Measurements from ENCODE around the gene KRT26.

Gene KRT26

DNA sequence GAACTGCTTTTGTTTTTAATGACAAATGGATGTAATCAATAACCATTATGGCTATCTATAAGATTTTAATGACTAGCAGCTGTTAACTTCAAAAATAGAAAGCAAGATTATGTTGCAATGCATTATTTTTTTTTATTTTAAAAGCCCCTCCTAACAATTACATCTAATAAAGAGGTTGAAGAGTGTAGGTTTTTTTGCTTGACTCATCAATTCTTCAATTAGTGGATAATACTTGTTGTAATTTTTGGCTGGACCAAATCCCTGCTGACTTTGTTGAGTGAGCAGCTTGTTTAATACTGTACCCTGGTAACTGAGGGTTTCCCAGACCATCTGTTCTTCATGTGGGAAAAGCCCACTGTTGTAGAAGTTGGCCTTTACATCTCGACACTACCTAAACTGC is 41.0 kb downstream of the KRT26 start:
- DNase-seq (ENCODE audit: low read depth in 2 of 2) = no peak

DNA sequence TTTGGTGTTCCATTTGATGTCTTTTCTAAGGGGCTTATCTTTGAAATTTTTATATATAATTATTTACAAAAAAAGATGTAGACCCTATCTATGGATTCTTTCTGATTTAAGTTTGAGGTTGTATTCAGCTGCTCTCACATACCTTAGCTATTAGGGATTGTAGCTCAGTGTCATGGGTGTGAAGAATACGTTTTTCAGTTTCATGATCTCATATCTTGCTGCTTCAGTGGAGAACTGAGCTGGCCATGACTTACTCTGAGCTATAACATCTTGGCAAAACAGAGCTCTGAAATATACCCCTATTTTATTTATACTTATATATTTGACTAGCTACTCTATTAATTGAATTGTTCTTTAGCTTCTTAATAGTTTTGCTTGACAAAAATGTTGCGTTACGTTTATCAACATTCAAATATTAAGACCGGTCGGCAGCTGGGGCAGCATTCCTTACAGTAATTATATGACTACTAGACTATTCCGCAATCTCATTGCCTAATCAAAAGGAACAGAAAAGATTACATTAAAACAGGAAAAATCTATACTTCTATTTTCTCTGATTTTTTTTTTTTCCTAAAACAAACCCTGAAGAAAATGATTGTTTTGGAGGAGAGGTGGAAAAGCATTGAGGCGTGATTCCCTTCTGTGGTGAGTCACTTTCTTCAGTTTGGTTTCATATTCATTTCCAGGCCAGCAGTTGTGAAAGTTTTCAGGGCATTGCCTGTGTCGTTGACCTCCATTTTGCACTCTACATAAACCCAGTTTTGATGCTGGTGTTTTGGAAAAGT is 44.4 kb downstream of the KRT26 start:
- DNase-seq (ENCODE audit: low read depth in 2 of 2) = no peak

DNA sequence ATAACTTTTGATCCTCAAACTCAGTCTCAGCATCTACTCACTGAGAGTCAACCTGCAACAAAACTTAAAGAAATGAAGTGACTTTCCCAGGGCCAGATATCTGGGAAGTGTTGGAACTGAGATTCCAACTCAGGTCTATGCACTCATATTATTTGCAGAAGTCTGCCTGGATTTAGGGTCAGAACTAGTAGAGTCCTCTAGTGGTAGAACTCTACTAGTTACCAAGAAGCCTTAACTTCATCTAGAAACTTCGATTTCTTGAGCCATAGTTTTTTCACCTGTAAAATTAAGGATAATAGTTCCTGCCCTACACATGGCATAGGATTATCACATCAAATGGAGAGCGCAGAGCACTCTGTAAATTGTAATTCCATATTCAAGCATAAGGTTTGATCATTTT is 45.1 kb downstream of the KRT26 start:
- no peak for DNase-seq (ENCODE audit: low read depth in 2 of 2)

DNA sequence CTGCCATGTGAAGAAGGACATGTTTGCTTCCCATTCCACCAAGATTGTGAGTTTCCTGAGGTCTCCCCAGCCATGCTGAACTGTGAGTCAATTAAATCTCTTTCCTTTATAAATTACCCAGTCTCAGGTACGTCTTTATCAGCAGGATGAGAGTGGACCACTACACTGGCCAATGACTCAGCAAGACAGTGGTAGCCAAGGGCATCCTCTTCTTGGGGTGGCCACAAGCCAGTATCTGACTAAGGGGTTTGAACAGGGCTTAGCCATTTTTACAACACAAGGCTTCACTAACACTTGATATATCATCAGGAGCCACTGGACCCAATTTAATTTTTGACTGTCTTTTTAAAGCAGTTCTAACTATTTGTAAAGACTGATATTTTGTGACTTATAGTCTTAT is 47.3 kb downstream of the KRT26 start:
- no peak for DNase-seq (ENCODE audit: low read depth in 2 of 2)

DNA sequence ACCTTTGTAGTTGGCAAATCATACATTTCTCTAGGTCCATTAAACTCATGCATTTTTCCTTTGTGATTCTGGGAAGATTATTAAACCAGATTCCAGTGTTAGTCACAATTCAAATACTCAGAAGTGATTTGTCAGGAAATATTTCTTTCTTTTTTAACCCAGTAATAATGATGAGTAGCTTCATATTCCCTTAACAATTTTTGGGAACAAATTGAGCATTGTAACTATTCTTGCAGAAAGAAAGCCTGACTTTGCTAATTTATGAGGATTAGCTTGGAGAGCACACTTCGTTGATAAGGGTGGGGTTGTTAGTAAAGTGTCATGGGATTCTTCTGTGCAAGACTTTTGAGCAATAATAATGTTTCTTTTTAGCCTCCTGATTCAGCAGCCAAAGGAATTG is 49.8 kb downstream of the KRT26 start:
- DNase-seq (ENCODE audit: low read depth in 2 of 2) = no peak

DNA sequence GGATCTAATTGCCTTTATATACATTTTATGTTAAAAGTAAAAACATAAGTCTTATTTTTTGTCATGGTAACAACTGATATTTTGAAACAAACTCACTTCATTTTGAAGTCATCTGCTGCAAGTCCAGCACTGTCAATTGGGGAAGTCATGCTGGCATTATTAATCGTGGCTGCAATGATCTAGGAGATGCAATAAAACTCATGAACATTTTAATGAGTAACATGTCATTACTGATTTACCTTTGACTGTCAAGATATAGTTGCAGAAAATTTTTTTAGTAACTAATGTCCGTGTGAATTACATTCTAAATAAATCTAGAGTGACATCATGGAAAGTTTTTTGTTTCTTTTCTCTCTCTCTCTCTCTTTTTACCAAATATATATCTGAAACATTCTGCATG is 51.1 kb downstream of the KRT26 start:
- no peak for DNase-seq (ENCODE audit: low read depth in 2 of 2)

DNA sequence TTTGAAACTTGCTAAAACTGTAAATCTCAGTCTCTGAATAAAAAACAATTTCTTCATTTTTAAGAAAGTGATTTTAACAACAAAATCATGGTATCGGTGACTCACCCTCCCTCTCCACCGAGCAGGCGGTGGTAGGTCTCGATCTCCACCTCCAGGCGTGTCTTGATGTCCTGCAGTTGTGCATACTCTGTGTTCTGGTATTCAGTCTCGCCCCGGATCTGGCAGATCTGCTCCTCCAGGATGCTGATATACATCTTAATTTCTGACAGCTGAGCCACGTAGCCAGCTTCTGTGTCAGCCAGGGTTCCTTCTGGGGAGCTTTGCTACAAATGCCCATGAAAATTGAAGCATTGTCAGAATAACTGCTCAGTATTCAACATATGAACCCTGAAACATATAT is 53.1 kb downstream of the KRT26 start:
- DNase-seq (ENCODE audit: low read depth in 2 of 2) = no peak

DNA sequence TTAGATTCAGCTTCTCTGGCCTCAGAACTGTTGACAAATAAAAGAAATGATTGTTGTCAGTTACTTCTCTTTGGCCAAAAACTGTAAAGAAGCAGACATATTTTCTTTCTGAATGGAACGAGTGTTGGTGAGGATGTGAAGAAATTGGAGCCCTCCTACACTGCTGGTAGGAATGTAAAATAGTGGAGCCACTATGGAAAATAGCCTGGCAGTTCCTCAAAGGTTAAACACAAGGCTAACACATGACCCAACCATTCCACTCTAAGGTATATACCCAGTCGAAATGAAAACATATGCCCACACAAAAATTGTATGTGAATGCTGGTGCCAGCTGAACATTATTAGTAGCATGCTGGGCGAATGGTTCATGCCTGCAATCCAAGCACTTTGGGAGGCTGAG is 54.2 kb downstream of the KRT26 start:
- DNase-seq (ENCODE audit: low read depth in 2 of 2) = no peak
